ENCODE results near the gene GNB1L. TPM values are rescaled to one million over a fixed set of nuclear protein-coding genes. Genes with fewer than 3 reads are reported as not detected.

Gene GNB1L
- total and polyA plus RNA-seq, 2 of the 13 experiments (the other 11 are each of a cell fraction or from before 2014, with no cell fraction given): 2.5 to 7.4 TPM

- TF ChIP-seq ZNF574 (CRISPR knock-in tag; IDR thresholded peaks at IDR 0.05) (no peak), ZNF17 (CRISPR knock-in tag; IDR thresholded peaks at IDR 0.05) (no peak), HINFP (CRISPR knock-in tag; IDR thresholded peaks at IDR 0.05; ENCODE audit: low read depth) (no peak)
These were observed 24.9 kb upstream of the GNB1L start (continued) for GRCh38 chr22:19879643-19879991.

GRCh38 chr22:19879246-19879570 is 24.5 kb upstream of the GNB1L start:
- Histone ChIP-seq H3K9me3 (ENCODE audit: low read length) (no peaks in the 10 kb centered on the region), H3K4me2 (ENCODE audit: low read depth, low read length) (no peak overlapping the region), H3K4me1 (ENCODE audit: insufficient read depth, low read length) (peaks cover 34% of the 10 kb centered on the region), H3K79me2 (ENCODE audit: insufficient read depth, low read length) (no peaks in the 10 kb centered on the region), H3K27ac (ENCODE audit: extremely low read length, insufficient read depth, low read length) (no peak overlapping the region), H3K4me3 (replicated peaks in 1 of 3; ENCODE audit: insufficient read depth in 1 of 3, low read depth in 2 of 3, low read length in 3 of 3) (no peak overlapping the region), H3K9ac (ENCODE audit: insufficient read depth, low read depth, low read length) (no peak overlapping the region), H3K27me3 (ENCODE audit: control insufficient read depth in 1 of 2, insufficient read depth in 2 of 2, low read length in 2 of 2) (no peaks in the 10 kb centered on the region), H2AFZ (ENCODE audit: low read length) (no peak overlapping the region), H4K20me1 (ENCODE audit: insufficient read depth, low read length) (no peaks in the 10 kb centered on the region), H3K36me3 (replicated peaks in 1 of 2; ENCODE audit: control insufficient read depth in 1 of 2, insufficient read depth in 2 of 2, low read length in 2 of 2) (no peaks in the 10 kb centered on the region)
- no peak for ATAC-seq
- CTCF ChIA-PET (ENCODE audit: low intra/inter-chr PET ratio, low total read pairs): no interaction called here
- intact Hi-C loops (cut with micrococcal nuclease; ENCODE audit: unreplicated experiment): no loop called here
- in situ Hi-C loops (cut with HindIII; ENCODE audit: extremely low pct_ligation_motif_present, low pct_unique_long_range_greater_than_20kb): no loop called here
- BruUV-seq (replicated peaks): no TSS peak
- FAIRE-seq: no peak
- TF ChIP-seq MNT (IDR thresholded peaks at IDR 0.05) (no peak), ZC3H13 (CRISPR knock-in tag; IDR thresholded peaks at IDR 0.05) (no peak), MEF2D (CRISPR knock-in tag; IDR thresholded peaks at IDR 0.05) (no peak), RBM22 (optimal IDR thresholded peaks at IDR 0.05; ENCODE audit: low read length) (no peak), ZNF552 (CRISPR knock-in tag; IDR thresholded peaks at IDR 0.05; ENCODE audit: borderline replicate concordance) (no peak), TP53 (CRISPR knock-in tag; conservative IDR thresholded peaks at IDR 0.05) (no peak), ZNF644 (CRISPR knock-in tag; IDR thresholded peaks at IDR 0.05; ENCODE audit: low read depth) (no peak), ZNF839 (CRISPR knock-in tag; IDR thresholded peaks at IDR 0.05; ENCODE audit: borderline replicate concordance) (no peak), KLF13 (CRISPR knock-in tag; IDR thresholded peaks at IDR 0.05) (no peak), PRPF4 (IDR thresholded peaks at IDR 0.05; ENCODE audit: low read depth, low read length, poor library complexity, severe bottlenecking) (no peak), KDM6A (CRISPR knock-in tag; IDR thresholded peaks at IDR 0.05; ENCODE audit: low read depth) (no peak), ZNF562 (CRISPR knock-in tag; IDR thresholded peaks at IDR 0.05; ENCODE audit: borderline replicate concordance) (no peak), HOXA9 (CRISPR knock-in tag; IDR thresholded peaks at IDR 0.05; ENCODE audit: borderline replicate concordance) (no peak)
- 97% methylated on average over 6 of the region's 13 CpGs for WGBS (ENCODE audit: low lambda C conversion rate)
- no peak for DNase-seq (ENCODE audit: low spot score)
- POLR2A ChIA-PET: no interaction called here

Measured in HepG2 (cell line).